Mesenchymal stem cell (in vitro differentiated cells and primary cell): ENCODE results near the gene RFFL.

Source experiments
- DNase-seq: peaks from one replicate; pipeline ENCODE4 v3.0.0-alpha.2; 2013
- H2AFZ ChIP-seq: one replicate; pipeline ENCODE4 v1.6.1; 2013; ENCODE audit warnings: low read depth, mild to moderate bottlenecking, control low read depth, inconsistent platforms, low read length, moderate library complexity
- H2AK5ac ChIP-seq: 2 replicates; pipeline ENCODE4 v1.6.1; 2013; ENCODE audit warnings: low read length, moderate library complexity, mild to moderate bottlenecking, inconsistent platforms; ENCODE audit not compliant: severe bottlenecking
- H2BK120ac ChIP-seq: one replicate; pipeline ENCODE4 v1.6.1; 2013; ENCODE audit warnings: low read depth, mild to moderate bottlenecking, inconsistent platforms, low read length, moderate library complexity
- H2BK12ac ChIP-seq, 2 experiments: one replicate each; pipeline ENCODE4 v1.6.1; 2013; ENCODE audit warnings: inconsistent platforms in 2 of 2, low read length in 2 of 2, mild to moderate bottlenecking in 2 of 2, moderate library complexity in 2 of 2, control low read depth in 1 of 2
- H2BK15ac ChIP-seq: one replicate; pipeline ENCODE4 v1.6.1; 2013; ENCODE audit warnings: mild to moderate bottlenecking, low read depth, inconsistent platforms; ENCODE audit not compliant: poor library complexity, severe bottlenecking
- H2BK5ac ChIP-seq: 2 replicates; pipeline ENCODE4 v1.6.1; 2013; ENCODE audit warnings: low read depth, mild to moderate bottlenecking, low read length, control low read depth, inconsistent platforms; ENCODE audit not compliant: poor library complexity, severe bottlenecking
- H3K14ac ChIP-seq, 2 experiments: one replicate each; pipeline ENCODE4 v1.6.1; 2013; ENCODE audit warnings: inconsistent platforms in 2 of 2, low read length in 2 of 2, control low read depth in 1 of 2, mild to moderate bottlenecking in 1 of 2, moderate library complexity in 1 of 2
- H3K18ac ChIP-seq, 2 experiments: one replicate each; pipeline ENCODE4 v1.6.1; 2013; ENCODE audit warnings: inconsistent platforms in 2 of 2, low read length in 2 of 2, control low read depth in 1 of 2, low read depth in 1 of 2, mild to moderate bottlenecking in 1 of 2
- H3K23ac ChIP-seq, 2 experiments: one replicate each; pipeline ENCODE4 v1.6.1; 2013; ENCODE audit warnings: inconsistent platforms in 2 of 2, low read length in 2 of 2, mild to moderate bottlenecking in 2 of 2, moderate library complexity in 2 of 2, control low read depth in 1 of 2
- H3K27ac ChIP-seq: 2 replicates; pipeline ENCODE4 v1.5.1; 2013; ENCODE audit warnings: mild to moderate bottlenecking, moderate library complexity, low read length, control low read depth, inconsistent platforms; ENCODE audit not compliant: poor library complexity, severe bottlenecking
- H3K27me3 ChIP-seq, 2 experiments: 2 replicates each; pipeline versions ENCODE4 v1.6.1 to v1.7.0; 2013; ENCODE audit warnings: low read length in 2 of 2, mild to moderate bottlenecking in 2 of 2, moderate library complexity in 2 of 2, control low read depth in 1 of 2, inconsistent platforms in 1 of 2; ENCODE audit not compliant: control insufficient read depth in 1 of 2, insufficient read depth in 1 of 2
- H3K36me3 ChIP-seq, 2 experiments: 2 replicates each; pipeline versions ENCODE4 v1.6.1 to v1.7.0; 2013; ENCODE audit warnings: low read length in 2 of 2, control low read depth in 1 of 2, inconsistent platforms in 1 of 2, low read depth in 1 of 2, mild to moderate bottlenecking in 1 of 2; ENCODE audit not compliant: insufficient read depth in 2 of 2, control insufficient read depth in 1 of 2
- H3K4ac ChIP-seq, 2 experiments: one replicate each; pipeline ENCODE4 v1.6.1; 2013; ENCODE audit warnings: inconsistent platforms in 2 of 2, low read length in 2 of 2, mild to moderate bottlenecking in 2 of 2, moderate library complexity in 2 of 2, control low read depth in 1 of 2, low read depth in 1 of 2
- H3K4me1 ChIP-seq: 2 replicates; pipeline ENCODE4 v1.6.1; 2013; ENCODE audit warnings: low read depth, low read length, control low read depth; ENCODE audit not compliant: control insufficient read depth, insufficient read depth
- H3K4me2 ChIP-seq: 2 replicates; pipeline ENCODE4 v1.6.1; 2013; ENCODE audit warnings: low read length, mild to moderate bottlenecking, inconsistent platforms; ENCODE audit not compliant: poor library complexity, severe bottlenecking
- H3K4me3 ChIP-seq, 2 experiments: 2 replicates each; pipeline versions ENCODE4 v1.5.1 to v1.7.0; 2013; ENCODE audit warnings: low read length in 2 of 2, mild to moderate bottlenecking in 2 of 2, control low read depth in 1 of 2, low read depth in 1 of 2; ENCODE audit not compliant: insufficient read depth in 1 of 2
- H3K79me1 ChIP-seq: replicated peaks from 2 replicates; pipeline ENCODE4 v1.6.1; 2013; ENCODE audit warnings: mild to moderate bottlenecking, control low read depth, low read length, inconsistent platforms; ENCODE audit not compliant: poor library complexity, severe bottlenecking
- H3K9ac ChIP-seq: 2 replicates; pipeline ENCODE4 v1.7.0; 2013; ENCODE audit warnings: mild to moderate bottlenecking, low read length, moderate library complexity
- H3K9me3 ChIP-seq: 2 replicates; pipeline ENCODE4 v1.7.0; 2013; ENCODE audit warnings: mild to moderate bottlenecking, low read length; ENCODE audit not compliant: control insufficient read depth
- H4K8ac ChIP-seq: one replicate; pipeline ENCODE4 v1.6.1; 2013; ENCODE audit warnings: inconsistent platforms, mild to moderate bottlenecking, low read length, moderate library complexity
- H4K91ac ChIP-seq: one replicate; pipeline ENCODE4 v1.6.1; 2013; ENCODE audit warnings: mild to moderate bottlenecking, low read length, inconsistent platforms
- WGBS: methylation state at CpG from one replicate; pipeline ENCODE4 v1.1.7; 2013; ENCODE audit warnings: mixed read lengths; 5-methylcytosine and 5-hydroxymethylcytosine counted together

Gene RFFL

DNA sequence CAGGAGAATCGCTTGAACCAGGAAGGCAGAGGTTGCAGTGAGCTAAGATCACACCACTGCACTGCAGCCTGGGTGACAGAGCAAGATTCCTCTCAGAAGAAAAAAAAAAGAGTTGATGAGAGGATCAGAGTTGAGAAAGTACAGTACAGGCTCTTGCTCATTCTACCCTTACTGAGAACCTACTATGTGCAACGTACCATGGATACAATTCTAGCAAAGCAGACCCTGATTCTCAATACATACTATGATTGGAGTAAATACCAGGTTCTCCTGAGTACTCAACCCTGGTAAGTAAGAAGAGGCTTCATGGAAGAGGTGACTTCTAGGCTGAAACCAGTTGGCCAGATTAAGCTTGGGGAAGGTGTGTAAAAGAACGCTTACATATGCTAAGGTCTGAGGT, 1.2 kb downstream of the RFFL start:
- Histone ChIP-seq H3K14ac (no peak overlapping the region), H3K27me3 (no peaks in the 10 kb centered on the region), H3K4me2 (no peak overlapping the region), H3K4ac (no peak overlapping the region), H2BK5ac (peak overlapping the region; percentile 34), H4K91ac (no peak overlapping the region), H3K9ac (no peak overlapping the region), H2BK120ac (no peak overlapping the region), H2AFZ (no peak overlapping the region), H3K79me1 (peaks cover 11% of the 10 kb centered on the region), H3K27ac (peak overlapping the region; percentile 96), H2AK5ac (peak overlapping the region; percentile 84), H3K4me3 (no peak overlapping the region), H3K4me1 (peaks cover 6% of the 10 kb centered on the region), H3K36me3 (peaks cover 3 to 6% of the 10 kb centered on the region in 2 experiments), H3K18ac (no peak overlapping the region), H4K8ac (no peak overlapping the region), H3K23ac (no peak overlapping the region), H2BK12ac (no peak overlapping the region), H2BK15ac (no peak overlapping the region), H3K9me3 (no peaks in the 10 kb centered on the region)
- DNase-seq: no peak
- 99% methylated on average over 2 of the region's 3 CpGs for WGBS

DNA sequence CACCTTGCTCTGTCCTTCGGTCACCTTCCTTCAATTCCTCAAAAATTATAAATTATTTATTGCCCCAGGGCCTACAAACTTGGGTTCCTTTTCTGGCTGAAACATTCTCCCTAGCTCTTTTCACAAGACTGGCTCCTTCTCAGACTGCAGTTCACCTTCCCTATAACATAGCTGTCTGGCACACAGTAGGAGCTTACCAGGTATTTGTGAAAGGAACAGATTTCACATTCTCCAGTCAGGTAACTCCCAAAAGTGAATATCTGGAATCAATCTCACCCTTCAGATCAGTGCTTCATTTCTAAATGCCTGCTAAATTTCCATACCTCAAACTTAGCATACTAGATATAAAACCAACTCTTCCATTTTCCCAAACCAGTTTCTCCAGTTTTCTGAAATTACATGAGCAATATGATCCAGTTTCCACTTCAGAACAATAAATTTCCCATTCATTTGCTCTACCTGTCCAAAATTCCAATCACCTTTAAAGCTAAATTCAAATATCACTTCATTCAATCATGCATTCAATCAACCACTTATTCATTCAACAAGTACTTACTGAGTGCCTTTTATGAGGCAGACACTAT, 6.1 kb downstream of the RFFL start:
- WGBS: 100% methylated on average over 1 of the region's 1 CpG
- Histone ChIP-seq H3K4me3 (no peak overlapping the region), H3K14ac (no peak overlapping the region), H4K8ac (no peak overlapping the region), H3K27me3 (no peaks in the 10 kb centered on the region), H3K36me3 (peaks cover 3 to 6% of the 10 kb centered on the region in 2 experiments), H4K91ac (no peak overlapping the region), H3K4me2 (no peak overlapping the region), H3K79me1 (peaks cover 14% of the 10 kb centered on the region), H3K23ac (no peak overlapping the region), H2BK12ac (no peak overlapping the region), H2BK120ac (no peak overlapping the region), H3K4ac (no peak overlapping the region), H3K27ac (no peak overlapping the region), H2AFZ (no peak overlapping the region), H2AK5ac (peak overlapping the region; percentile 33), H3K9me3 (no peaks in the 10 kb centered on the region), H3K18ac (no peak overlapping the region), H3K9ac (no peak overlapping the region), H3K4me1 (peaks cover 1% of the 10 kb centered on the region), H2BK5ac (no peak overlapping the region), H2BK15ac (no peak overlapping the region)
- DNase-seq: no peak

DNA sequence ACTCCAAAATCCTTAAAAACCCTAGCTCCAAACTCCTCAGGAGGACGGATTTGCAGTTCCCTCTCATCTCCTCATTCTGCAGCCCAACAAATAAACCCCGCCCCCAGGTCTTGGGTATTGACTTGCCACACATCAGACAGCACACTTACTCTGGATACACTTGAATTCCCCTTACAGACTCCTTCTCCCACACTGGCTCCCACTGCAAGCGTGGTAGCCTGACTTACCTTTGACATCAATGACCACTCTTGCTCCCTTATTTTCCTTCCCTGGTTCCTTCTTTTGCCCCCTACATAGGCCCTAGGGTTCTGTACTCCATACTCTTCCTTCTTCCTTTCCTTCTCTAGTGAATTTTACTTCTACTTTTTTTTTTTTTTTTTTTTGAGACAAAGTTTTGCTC, 7.5 kb downstream of the RFFL start:
- Histone ChIP-seq H2BK5ac (no peak overlapping the region), H3K9me3 (no peaks in the 10 kb centered on the region), H4K91ac (no peak overlapping the region), H3K27ac (peak overlapping the region; percentile 73), H3K4me1 (no peaks in the 10 kb centered on the region), H3K4ac (no peak overlapping the region), H2BK15ac (no peak overlapping the region), H3K79me1 (peaks cover 9% of the 10 kb centered on the region), H2BK12ac (no peak overlapping the region), H4K8ac (no peak overlapping the region), H3K14ac (no peak overlapping the region), H3K18ac (no peak overlapping the region), H3K9ac (no peak overlapping the region), H3K4me2 (peak overlapping the region; percentile 2), H3K27me3 (no peaks in the 10 kb centered on the region), H3K36me3 (peaks cover 0 to 3% of the 10 kb centered on the region in 2 experiments), H3K23ac (no peak overlapping the region), H3K4me3 (no peak overlapping the region), H2AFZ (no peak overlapping the region), H2BK120ac (no peak overlapping the region), H2AK5ac (peak overlapping the region; percentile 87)
- no peak for DNase-seq
- WGBS: 90% methylated on average over 3 of the region's 3 CpGs

DNA sequence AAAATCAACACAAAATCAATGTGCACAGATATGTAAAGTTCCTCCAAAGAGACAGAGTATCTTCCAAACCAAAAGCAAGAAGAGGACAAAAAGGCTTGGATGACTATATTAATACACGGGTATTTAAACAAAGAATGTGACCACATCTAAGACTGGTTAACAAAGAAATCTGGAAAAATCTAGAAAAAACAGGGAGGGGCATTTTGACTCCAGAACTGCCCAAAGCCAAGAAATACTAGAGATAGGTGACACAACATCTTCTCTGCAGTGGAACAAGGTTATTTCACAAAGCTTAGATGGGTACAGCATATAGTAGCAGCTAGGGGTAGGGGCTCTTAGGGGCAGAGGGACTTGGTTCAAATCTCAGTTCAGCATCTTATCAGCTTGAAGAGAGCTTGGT, 10.3 kb downstream of the RFFL start:
- Histone ChIP-seq H2AK5ac (peak overlapping the region; percentile 95), H3K27ac (peak overlapping the region; percentile 88), H2BK12ac (no peak overlapping the region), H3K14ac (no peak overlapping the region), H3K4me2 (no peak overlapping the region), H3K4ac (no peak overlapping the region), H3K23ac (no peak overlapping the region), H2BK120ac (no peak overlapping the region), H4K91ac (no peak overlapping the region), H2AFZ (no peak overlapping the region), H3K4me1 (peaks cover 6% of the 10 kb centered on the region), H3K9me3 (no peaks in the 10 kb centered on the region), H2BK5ac (peak overlapping the region; percentile 76), H3K9ac (no peak overlapping the region), H2BK15ac (no peak overlapping the region), H3K4me3 (no peak overlapping the region), H4K8ac (no peak overlapping the region), H3K79me1 (peaks cover 6% of the 10 kb centered on the region), H3K18ac (no peak overlapping the region), H3K36me3 (peaks cover 0 to 4% of the 10 kb centered on the region in 2 experiments), H3K27me3 (no peaks in the 10 kb centered on the region)
- no CpG with 5 or more reads among the region's 1 CpG for WGBS
- no peak for DNase-seq
